ENCODE data around the gene PPEF1.

- no peak for TF ChIP-seq CTCF (conservative IDR thresholded peaks at IDR 0.05; ENCODE audit: low read depth, low read length)
- TF ChIP-seq EZH2 (IDR thresholded peaks at IDR 0.05; ENCODE audit: borderline replicate concordance, low read depth, low read length, poor library complexity, severe bottlenecking) = no peak
These were observed 32.4 kb upstream of the PPEF1 start for GRCh38 chrX:18674788-18675735.
